ENCODE measurements around the gene SEMA4D.

Gene SEMA4D

DNA sequence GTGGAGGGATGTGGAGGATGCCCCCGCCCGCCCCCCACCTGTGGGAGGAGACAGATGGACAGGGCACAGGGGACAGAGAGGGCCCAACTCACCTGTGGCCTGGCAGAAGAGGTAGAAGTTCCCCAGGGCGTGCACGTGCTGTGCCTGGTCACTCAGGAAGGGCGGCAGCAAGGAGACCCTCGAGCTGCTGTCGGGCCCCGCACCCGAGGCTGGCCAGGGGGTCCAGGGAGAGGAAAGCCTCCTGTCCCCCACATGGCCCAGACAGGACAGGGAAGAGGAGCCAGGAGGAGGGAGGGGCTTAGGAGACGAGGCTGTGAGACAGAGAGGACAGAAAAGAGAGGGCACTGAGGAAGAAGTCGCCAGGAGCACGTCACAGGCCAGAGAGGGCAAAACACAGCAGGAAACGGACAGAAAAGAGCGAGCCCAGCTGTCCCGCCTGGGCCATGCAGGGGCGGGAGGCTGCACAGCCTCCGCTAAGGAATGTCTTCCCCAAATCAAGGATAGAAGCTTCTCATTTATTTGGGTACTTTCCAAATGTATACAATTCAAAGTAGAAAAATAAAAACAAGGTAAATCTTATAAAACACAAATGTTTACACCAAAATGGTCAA lies 121.1 kb downstream of the SEMA4D start:
- TF ChIP-seq CTCF (IDR thresholded peaks at IDR 0.05; ENCODE audit: low read length) (no peak), EZH2 (IDR thresholded peaks at IDR 0.05; ENCODE audit: borderline replicate concordance, low read length) (no peak)
- no peak overlapping the region for H3K27ac ChIP-seq (ENCODE audit: low read depth, low read length, poor library complexity, severe bottlenecking)

GRCh38 chr9:89376286-89376685 lies 121.6 kb downstream of the SEMA4D start:
- H3K27me3 ChIP-seq (ENCODE audit: insufficient read depth, low read length), result peaks cover 6% of the 10 kb centered on the region; the same call in 1 of the 2 replicates
- H3K9me3 ChIP-seq (ENCODE audit: low read length), result no peaks in the 10 kb centered on the region
- no peak overlapping the region for H3K4me3 ChIP-seq (ENCODE audit: low read depth, low read length, poor library complexity, severe bottlenecking)
- no peaks in the 10 kb centered on the region for H3K36me3 ChIP-seq (ENCODE audit: insufficient read depth, low read length)
- no peak overlapping the region for H3K4me2 ChIP-seq (ENCODE audit: low read length)
- no peaks in the 10 kb centered on the region for H3K4me1 ChIP-seq (ENCODE audit: insufficient read depth, low read length, severe bottlenecking)
- H3K9ac ChIP-seq (ENCODE audit: low read length), result no peak overlapping the region
- H4K20me1 ChIP-seq (ENCODE audit: insufficient read depth, low read length), result no peaks in the 10 kb centered on the region
- H3K79me2 ChIP-seq (ENCODE audit: insufficient read depth, low read length), result no peaks in the 10 kb centered on the region
- no peaks in the 10 kb centered on the region for H3F3A ChIP-seq (ENCODE audit: insufficient read depth, low read length)
- TF ChIP-seq CTCF (IDR thresholded peaks at IDR 0.05; ENCODE audit: low read length) (no peak), EZH2 (IDR thresholded peaks at IDR 0.05; ENCODE audit: borderline replicate concordance, low read length) (no peak)
- H3K9me2 ChIP-seq (ENCODE audit: low read depth, low read length), result no peaks in the 10 kb centered on the region
- no peak overlapping the region for H2AFZ ChIP-seq (ENCODE audit: low read length)
- no peak overlapping the region for H3K27ac ChIP-seq (ENCODE audit: low read depth, low read length, poor library complexity, severe bottlenecking)

More for the DNA sequence above, 121.1 kb downstream of the SEMA4D start:
- Histone ChIP-seq H3K27me3 (ENCODE audit: insufficient read depth, low read length) (peaks cover 6% of the 10 kb centered on the region; the same call in 1 of the 2 replicates), H2AFZ (ENCODE audit: low read length) (no peak overlapping the region), H3K4me2 (ENCODE audit: low read length) (no peak overlapping the region), H3K79me2 (ENCODE audit: insufficient read depth, low read length) (no peaks in the 10 kb centered on the region), H3K9ac (ENCODE audit: low read length) (no peak overlapping the region), H3K4me3 (ENCODE audit: low read depth, low read length, poor library complexity, severe bottlenecking) (no peak overlapping the region), H3K9me3 (ENCODE audit: low read length) (no peaks in the 10 kb centered on the region), H3F3A (ENCODE audit: insufficient read depth, low read length) (no peaks in the 10 kb centered on the region), H3K9me2 (ENCODE audit: low read depth, low read length) (no peaks in the 10 kb centered on the region), H3K4me1 (ENCODE audit: insufficient read depth, low read length, severe bottlenecking) (no peaks in the 10 kb centered on the region), H3K36me3 (ENCODE audit: insufficient read depth, low read length) (no peaks in the 10 kb centered on the region), H4K20me1 (ENCODE audit: insufficient read depth, low read length) (no peaks in the 10 kb centered on the region)

- H2AFZ ChIP-seq (ENCODE audit: low read length), result no peak overlapping the region
- H3K9ac ChIP-seq (ENCODE audit: low read length), result no peak overlapping the region
- no peaks in the 10 kb centered on the region for H3F3A ChIP-seq (ENCODE audit: insufficient read depth, low read length)
- H3K27me3 ChIP-seq (ENCODE audit: insufficient read depth, low read length), result peaks cover 6% of the 10 kb centered on the region; the same call in 1 of the 2 replicates
- H3K79me2 ChIP-seq (ENCODE audit: insufficient read depth, low read length), result no peaks in the 10 kb centered on the region
- H3K4me2 ChIP-seq (ENCODE audit: low read length), result no peak overlapping the region
- no peaks in the 10 kb centered on the region for H4K20me1 ChIP-seq (ENCODE audit: insufficient read depth, low read length)
- no peaks in the 10 kb centered on the region for H3K9me3 ChIP-seq (ENCODE audit: low read length)
- TF ChIP-seq CTCF (IDR thresholded peaks at IDR 0.05; ENCODE audit: low read length) (no peak), EZH2 (IDR thresholded peaks at IDR 0.05; ENCODE audit: borderline replicate concordance, low read length) (no peak)
- no peaks in the 10 kb centered on the region for H3K36me3 ChIP-seq (ENCODE audit: insufficient read depth, low read length)
- no peaks in the 10 kb centered on the region for H3K9me2 ChIP-seq (ENCODE audit: low read depth, low read length)
- no peak overlapping the region for H3K4me3 ChIP-seq (ENCODE audit: low read depth, low read length, poor library complexity, severe bottlenecking)
- no peak overlapping the region for H3K27ac ChIP-seq (ENCODE audit: low read depth, low read length, poor library complexity, severe bottlenecking)
- no peaks in the 10 kb centered on the region for H3K4me1 ChIP-seq (ENCODE audit: insufficient read depth, low read length, severe bottlenecking)
These were observed 122.6 kb downstream of the SEMA4D start for GRCh38 chr9:89375191-89375760.

Measured in OCI-LY1 (cell line).